ENCODE data around the gene OLFM1.
"Not testable (repeated sequence)": the region's sequence is repeated elsewhere in the genome, so short reads cannot be mapped to it uniquely, and the experiment has no call there.

The OLFM1 gene

GRCh38 chr9:135105938-135106491 lies 18.5 kb downstream of the OLFM1 start:
- FAIRE-seq (no peak), DNase-seq (ENCODE audit: insufficient read length, low spot score) (no peak)
- TF ChIP-seq POLR2A (IDR thresholded peaks at IDR 0.05; ENCODE audit: low read depth, low read length) = no peak

- TF ChIP-seq POLR2A (IDR thresholded peaks at IDR 0.05; ENCODE audit: low read depth, low read length) = no peak
- DNase-seq (ENCODE audit: insufficient read length, low spot score) (no peak), FAIRE-seq (no peak)
These were observed 19.2 kb downstream of the OLFM1 start for GRCh38 chr9:135106551-135107270.

GRCh38 chr9:135107581-135108235 lies 20.2 kb downstream of the OLFM1 start:
- DNase-seq (ENCODE audit: insufficient read length, low spot score) = no peak
- TF ChIP-seq POLR2A (IDR thresholded peaks at IDR 0.05; ENCODE audit: low read depth, low read length) = no peak
- no peak for FAIRE-seq

GRCh38 chr9:135108831-135109510 lies 21.5 kb downstream of the OLFM1 start:
- DNase-seq (ENCODE audit: insufficient read length, low spot score) (no peak), FAIRE-seq (no peak)
- TF ChIP-seq POLR2A (IDR thresholded peaks at IDR 0.05; ENCODE audit: low read depth, low read length) = no peak

- no peak for DNase-seq (ENCODE audit: insufficient read length, low spot score)
- TF ChIP-seq POLR2A (IDR thresholded peaks at IDR 0.05; ENCODE audit: low read depth, low read length) = no peak
- FAIRE-seq = no peak
These were observed 22.2 kb downstream of the OLFM1 start for GRCh38 chr9:135109650-135110049.

GRCh38 chr9:135110416-135110815 lies 22.9 kb downstream of the OLFM1 start:
- FAIRE-seq (no peak), DNase-seq (ENCODE audit: insufficient read length, low spot score) (no peak)
- no peak for TF ChIP-seq POLR2A (IDR thresholded peaks at IDR 0.05; ENCODE audit: low read depth, low read length)

GRCh38 chr9:135111600-135111999 lies 24.1 kb downstream of the OLFM1 start:
- FAIRE-seq; DNase-seq (ENCODE audit: insufficient read length, low spot score): not testable (repeated sequence)

GRCh38 chr9:135116371-135116770 lies 28.9 kb downstream of the OLFM1 start:
- DNase-seq (ENCODE audit: insufficient read length, low spot score) (no peak), FAIRE-seq (no peak)
- TF ChIP-seq POLR2A (IDR thresholded peaks at IDR 0.05; ENCODE audit: low read depth, low read length) = no peak

GRCh38 chr9:135116881-135117280 lies 29.4 kb downstream of the OLFM1 start:
- no peak for TF ChIP-seq POLR2A (IDR thresholded peaks at IDR 0.05; ENCODE audit: low read depth, low read length)
- FAIRE-seq = no peak
- DNase-seq (ENCODE audit: insufficient read length, low spot score) = no peak

GRCh38 chr9:135117281-135117680 lies 29.8 kb downstream of the OLFM1 start:
- no peak for DNase-seq (ENCODE audit: insufficient read length, low spot score)
- no peak for TF ChIP-seq POLR2A (IDR thresholded peaks at IDR 0.05; ENCODE audit: low read depth, low read length)
- FAIRE-seq = no peak

GRCh38 chr9:135119496-135120064 lies 32.1 kb downstream of the OLFM1 start:
- DNase-seq (ENCODE audit: insufficient read length, low spot score) (no peak), FAIRE-seq (no peak)
- no peak for TF ChIP-seq POLR2A (IDR thresholded peaks at IDR 0.05; ENCODE audit: low read depth, low read length)

GRCh38 chr9:135120249-135120648 lies 32.8 kb downstream of the OLFM1 start:
- DNase-seq (ENCODE audit: insufficient read length, low spot score) (no peak), FAIRE-seq (no peak)
- no peak for TF ChIP-seq POLR2A (IDR thresholded peaks at IDR 0.05; ENCODE audit: low read depth, low read length)

GRCh38 chr9:135122316-135122715 lies 34.8 kb downstream of the OLFM1 start:
- FAIRE-seq (no peak), DNase-seq (ENCODE audit: insufficient read length, low spot score) (no peak)
- TF ChIP-seq POLR2A (IDR thresholded peaks at IDR 0.05; ENCODE audit: low read depth, low read length) = no peak

- DNase-seq (ENCODE audit: insufficient read length, low spot score) (no peak), FAIRE-seq (no peak)
- no peak for TF ChIP-seq POLR2A (IDR thresholded peaks at IDR 0.05; ENCODE audit: low read depth, low read length)
These were observed 35.8 kb downstream of the OLFM1 start for GRCh38 chr9:135123126-135123772.

Measured in H54 (cell line).